ENCODE measurements around the gene TMEM59L. TPM values are rescaled to one million over a fixed set of nuclear protein-coding genes. Genes with fewer than 3 reads are reported as not detected.

Gene TMEM59L
- total RNA-seq, 4 donors from 2014 or later = 0.96 to 4.0 (median 2.0) TPM

- TF ChIP-seq POLR2A (IDR thresholded peaks at IDR 0.05) = no peak
- TF ChIP-seq CTCF (IDR thresholded peaks at IDR 0.05) = no peak
- H3K27me3 ChIP-seq = no peaks in the 10 kb centered on the region
- ATAC-seq = no peak
- H3K4me3 ChIP-seq = no peak overlapping the region
- H3K36me3 ChIP-seq = peaks cover 0 to 57% of the 10 kb centered on the region in 2 donors
- 100% methylated on average over 3 of the region's 18 CpGs; no CpG with 5 or more reads in 1 of the 2 donors for WGBS, 2 donors (ENCODE audit: low coverage in 1 of 2)
- H3K9me3 ChIP-seq = no peaks in the 10 kb centered on the region
- no peak overlapping the region for H3K27ac ChIP-seq
- H3K4me1 ChIP-seq = peaks cover 4 to 34% (median 15%) of the 10 kb centered on the region in 3 donors
These were observed 37.9 kb upstream of the TMEM59L start for GRCh38 chr19:18574691-18575291.

GRCh38 chr19:18576383-18576782 lies 36.3 kb upstream of the TMEM59L start:
- H3K4me3 ChIP-seq = no peak overlapping the region
- 93 to 100% methylated on average over 4 to 7 of the region's 8 CpGs for WGBS, 2 donors (ENCODE audit: low coverage in 1 of 2)
- ATAC-seq = no peak
- no peaks in the 10 kb centered on the region for H3K27me3 ChIP-seq
- peaks cover 0 to 56% of the 10 kb centered on the region in 2 donors for H3K36me3 ChIP-seq
- peaks cover 4 to 26% (median 12%) of the 10 kb centered on the region in 3 donors for H3K4me1 ChIP-seq
- TF ChIP-seq EP300 (IDR thresholded peaks at IDR 0.05) (no peak), POLR2AphosphoS5 (IDR thresholded peaks at IDR 0.05) (no peak)
- H3K9me3 ChIP-seq = no peaks in the 10 kb centered on the region
- no peak overlapping the region for H3K27ac ChIP-seq

- Histone ChIP-seq H3K27ac (no peak overlapping the region), H3K4me1 (peaks cover 4 to 21% (median 12%) of the 10 kb centered on the region in 3 donors), H3K4me3 (no peak overlapping the region), H3K36me3 (peaks cover 0 to 56% of the 10 kb centered on the region in 2 donors), H3K27me3 (no peaks in the 10 kb centered on the region), H3K9me3 (no peaks in the 10 kb centered on the region)
- 77 to 78% methylated on average over 14 to 19 of the region's 21 CpGs for WGBS, 2 donors (ENCODE audit: low coverage in 1 of 2)
- TF ChIP-seq CTCF (IDR thresholded peaks at IDR 0.05) = no peak
- no peak for TF ChIP-seq EP300 (IDR thresholded peaks at IDR 0.05)
- TF ChIP-seq POLR2A (IDR thresholded peaks at IDR 0.05) = no peak
- TF ChIP-seq POLR2AphosphoS5 (IDR thresholded peaks at IDR 0.05) = no peak
- ATAC-seq = no peak
These were observed 35.2 kb upstream of the TMEM59L start for GRCh38 chr19:18577365-18577914.

GRCh38 chr19:18580311-18580710 lies 32.4 kb upstream of the TMEM59L start:
- H3K9me3 ChIP-seq = no peaks in the 10 kb centered on the region
- 39 to 69% methylated on average over 2 to 4 of the region's 7 CpGs for WGBS, 2 donors (ENCODE audit: low coverage in 1 of 2)
- no peak overlapping the region for H3K27ac ChIP-seq
- H3K4me1 ChIP-seq = no peaks in the 10 kb centered on the region
- H3K4me3 ChIP-seq = no peak overlapping the region
- no peak for TF ChIP-seq POLR2AphosphoS5 (IDR thresholded peaks at IDR 0.05)
- TF ChIP-seq POLR2A (IDR thresholded peaks at IDR 0.05) = no peak
- TF ChIP-seq CTCF (IDR thresholded peaks at IDR 0.05) = no peak
- TF ChIP-seq EP300 (IDR thresholded peaks at IDR 0.05) = no peak
- peaks cover 0 to 33% of the 10 kb centered on the region in 2 donors for H3K36me3 ChIP-seq
- no peak for ATAC-seq
- no peaks in the 10 kb centered on the region for H3K27me3 ChIP-seq

GRCh38 chr19:18586306-18586705 lies 26.4 kb upstream of the TMEM59L start:
- no peak for ATAC-seq
- H3K36me3 ChIP-seq = peaks cover 0 to 9% of the 10 kb centered on the region in 2 donors
- 37 to 60% methylated on average over 2 of the region's 2 CpGs for WGBS, 2 donors (ENCODE audit: low coverage in 1 of 2)
- H3K4me1 ChIP-seq = peaks cover 0 to 36% (median 12%) of the 10 kb centered on the region in 3 donors
- no peak for TF ChIP-seq EP300 (IDR thresholded peaks at IDR 0.05)
- TF ChIP-seq POLR2AphosphoS5 (IDR thresholded peaks at IDR 0.05) = no peak
- TF ChIP-seq POLR2A (IDR thresholded peaks at IDR 0.05) = no peak
- no peak for TF ChIP-seq CTCF (IDR thresholded peaks at IDR 0.05)
- no peaks in the 10 kb centered on the region for H3K27me3 ChIP-seq
- no peaks in the 10 kb centered on the region for H3K9me3 ChIP-seq
- H3K4me3 ChIP-seq = no peak overlapping the region
- no peak overlapping the region for H3K27ac ChIP-seq
